Testis (tissue), 2 donors: ENCODE data around the gene WWC1.

ENCODE experiments used
- CTCF ChIP-seq, 3 experiments: fragments of 450-650 bp in 2 of 3; fragments of 200-600 bp in 1 of 3; sonication (generic) in 1 of 3; IDR thresholded peaks; one replicate each; pipeline ENCODE4 v1.5.1; 2016 to 2019; ENCODE audit warnings: antibody characterized with exemption in 3 of 3, mild to moderate bottlenecking in 2 of 3, moderate library complexity in 1 of 3
- POLR2A ChIP-seq: fragments of 450-650 bp; IDR thresholded peaks from one replicate; pipeline ENCODE4 v1.6.1; 2017; ENCODE audit warnings: antibody characterized with exemption, mild to moderate bottlenecking, moderate library complexity

- TF ChIP-seq CTCF (IDR thresholded peaks at IDR 0.05) (no peak), POLR2A (no peak)
These were observed 36.0 kb downstream of the WWC1 start for GRCh38 chr5:168327451-168327850.
